Measurements from ENCODE around the gene PCDH1.

GRCh38 chr5:141908796-141909195 is 30.6 kb upstream of the PCDH1 start:
- no peak for TF ChIP-seq EP300 (IDR thresholded peaks at IDR 0.05; ENCODE audit: low read depth)
- TF ChIP-seq CTCF (IDR thresholded peaks at IDR 0.05): no peak
- TF ChIP-seq POLR2AphosphoS5 (IDR thresholded peaks at IDR 0.05): no peak
- TF ChIP-seq POLR2A (IDR thresholded peaks at IDR 0.05): no peak

Measured in transverse colon (tissue), 4 donors.